ENCODE results near the gene SLCO2A1.

Gene SLCO2A1

GRCh38 chr3:133895208-133896001 is 134.3 kb downstream of the SLCO2A1 start, which contains the start of gene RAB6B:
Gene RAB6B, minus strand, starts transcription at chr3:133895882. Its CDS starts 416 bp downstream, at chr3:133895466.
- Histone ChIP-seq H3K4me3 (ENCODE audit: insufficient read depth, low read length, poor library complexity, severe bottlenecking) (no peak within 1 kb of the TSS), H3K4me2 (ENCODE audit: low read depth, low read length, poor library complexity, severe bottlenecking) (no peak within 1 kb of the TSS), H3K79me2 (ENCODE audit: insufficient read depth, low read length) (no peaks in the 10 kb centered on the region), H4K20me1 (ENCODE audit: low read depth, low read length) (no peaks in the 10 kb centered on the region), H3K9me3 (ENCODE audit: insufficient read depth, low read length) (no peaks in the 10 kb centered on the region), H3K27ac (ENCODE audit: low read depth, low read length) (no peak within 1 kb of the TSS), H2AFZ (ENCODE audit: low read depth, low read length, severe bottlenecking) (no peak within 1 kb of the TSS), H3K9me2 (replicated peaks; ENCODE audit: insufficient read depth, low read length) (no peaks in the 10 kb centered on the region), H3K9ac (ENCODE audit: low read length) (no peak within 1 kb of the TSS), H3K36me3 (ENCODE audit: low read length) (no peaks in the 10 kb centered on the region), H3K27me3 (ENCODE audit: low read length) (no peaks in the 10 kb centered on the region), H3F3A (ENCODE audit: insufficient read depth) (no peaks in the 10 kb centered on the region)
- TF ChIP-seq CTCF (IDR thresholded peaks at IDR 0.05; ENCODE audit: insufficient read depth, low read length, poor library complexity, severe bottlenecking) (no peak), EZH2phosphoT487 (conservative IDR thresholded peaks at IDR 0.05; ENCODE audit: low read length) (no peak)

- Histone ChIP-seq H3K4me3 (ENCODE audit: insufficient read depth, low read length, poor library complexity, severe bottlenecking) (no peak overlapping the region), H2AFZ (ENCODE audit: low read depth, low read length, severe bottlenecking) (no peak overlapping the region), H3K36me3 (ENCODE audit: low read length) (no peaks in the 10 kb centered on the region), H3K79me2 (ENCODE audit: insufficient read depth, low read length) (no peaks in the 10 kb centered on the region), H3K9me2 (replicated peaks; ENCODE audit: insufficient read depth, low read length) (no peaks in the 10 kb centered on the region), H3K27me3 (ENCODE audit: low read length) (no peaks in the 10 kb centered on the region), H3K9me3 (ENCODE audit: insufficient read depth, low read length) (no peaks in the 10 kb centered on the region), H3K27ac (ENCODE audit: low read depth, low read length) (no peak overlapping the region), H3K9ac (ENCODE audit: low read length) (no peak overlapping the region), H4K20me1 (ENCODE audit: low read depth, low read length) (no peaks in the 10 kb centered on the region), H3K4me2 (ENCODE audit: low read depth, low read length, poor library complexity, severe bottlenecking) (no peak overlapping the region), H3F3A (ENCODE audit: insufficient read depth) (no peaks in the 10 kb centered on the region)
- no peak for TF ChIP-seq EZH2phosphoT487 (conservative IDR thresholded peaks at IDR 0.05; ENCODE audit: low read length)
- no peak for TF ChIP-seq CTCF (IDR thresholded peaks at IDR 0.05; ENCODE audit: insufficient read depth, low read length, poor library complexity, severe bottlenecking)
Observed at GRCh38 chr3:133894353-133895207, 135.1 kb downstream of the SLCO2A1 start.

GRCh38 chr3:133893683-133894352 is 135.9 kb downstream of the SLCO2A1 start:
- no peak overlapping the region for H3K27ac ChIP-seq (ENCODE audit: low read depth, low read length)
- H3K4me2 ChIP-seq (ENCODE audit: low read depth, low read length, poor library complexity, severe bottlenecking): no peak overlapping the region
- no peaks in the 10 kb centered on the region for H3K9me3 ChIP-seq (ENCODE audit: insufficient read depth, low read length)
- TF ChIP-seq EZH2phosphoT487 (conservative IDR thresholded peaks at IDR 0.05; ENCODE audit: low read length) (no peak), CTCF (IDR thresholded peaks at IDR 0.05; ENCODE audit: insufficient read depth, low read length, poor library complexity, severe bottlenecking) (no peak)
- no peaks in the 10 kb centered on the region for H3K36me3 ChIP-seq (ENCODE audit: low read length)
- H3K9me2 ChIP-seq (replicated peaks; ENCODE audit: insufficient read depth, low read length): no peaks in the 10 kb centered on the region
- no peaks in the 10 kb centered on the region for H3F3A ChIP-seq (ENCODE audit: insufficient read depth)
- H3K4me3 ChIP-seq (ENCODE audit: insufficient read depth, low read length, poor library complexity, severe bottlenecking): no peak overlapping the region
- H3K27me3 ChIP-seq (ENCODE audit: low read length): no peaks in the 10 kb centered on the region
- no peaks in the 10 kb centered on the region for H4K20me1 ChIP-seq (ENCODE audit: low read depth, low read length)
- H3K79me2 ChIP-seq (ENCODE audit: insufficient read depth, low read length): no peaks in the 10 kb centered on the region
- no peak overlapping the region for H2AFZ ChIP-seq (ENCODE audit: low read depth, low read length, severe bottlenecking)
- H3K9ac ChIP-seq (ENCODE audit: low read length): no peak overlapping the region

All from SU-DHL-6 (cell line).